ENCODE results near the gene MMS22L. TPM values are rescaled to one million over a fixed set of nuclear protein-coding genes. Genes with fewer than 3 reads are reported as not detected.

Gene MMS22L
- total and polyA plus RNA-seq, 10 of the 15 experiments (the other 5 are each of a cell fraction or from before 2014, with no cell fraction given): 5.0 to 33.9 (median 18.7) TPM

GRCh38 chr6:97306544-97307320 lies 23.7 kb upstream of the MMS22L start (continued):
- TF ChIP-seq ELK1 (IDR thresholded peaks at IDR 0.05; ENCODE audit: low read depth, low read length) (no peak), REST (IDR thresholded peaks at IDR 0.05; ENCODE audit: low read depth, low read length) (no peak), KAT2A (conservative IDR thresholded peaks at IDR 0.05; ENCODE audit: control insufficient read depth, low read depth, low read length) (no peak), PAX5 (IDR thresholded peaks at IDR 0.05; ENCODE audit: borderline replicate concordance, low read depth, low read length) (no peak), EED (IDR thresholded peaks at IDR 0.05; ENCODE audit: low read depth) (no peak), MAX (IDR thresholded peaks at IDR 0.05; ENCODE audit: low read depth, low read length) (no peak), CHD4 (IDR thresholded peaks at IDR 0.05) (no peak), HCFC1 (IDR thresholded peaks at IDR 0.05; ENCODE audit: low read length) (no peak), ZBED1 (IDR thresholded peaks at IDR 0.05; ENCODE audit: borderline replicate concordance) (no peak), LARP7 (IDR thresholded peaks at IDR 0.05) (no peak)
